ENCODE measurements around the gene DOCK3. TPM values are rescaled to one million over a fixed set of nuclear protein-coding genes. Genes with fewer than 3 reads are reported as not detected.

Gene DOCK3
- total RNA-seq, 5 donors from 2014 or later (not counting 1 experiment from before 2014, with no cell fraction given) = 2.0 to 3.2 (median 2.6) TPM

GRCh38 chr3:51141573-51141972 is 466.8 kb downstream of the DOCK3 start:
- no peak for DNase-seq
- Mint-ChIP-seq H3K36me3 (no peaks in the 10 kb centered on the region), H3K27ac (peak overlapping the region in 1 of 2 donors; percentile 32), H3K4me3 (no peak overlapping the region), H3K27me3 (no peaks in the 10 kb centered on the region), H3K9me3 (no peaks in the 10 kb centered on the region), H3K4me1 (peaks cover 12 to 14% (median 13%) of the 10 kb centered on the region in 3 donors)
- no peaks in the 10 kb centered on the region for H3K36me3 ChIP-seq (ENCODE audit: control insufficient read depth in 2 of 2, extremely low read depth in 1 of 2, insufficient read depth in 1 of 2, low read length in 1 of 2)
- POLR2A ChIA-PET = interaction anchor here in 1 of 2 donors (0.6 kb wide), 1 partner anchor 115 kb away, joined by 3 read pairs; no protein-coding TSS in a partner anchor
- no peak overlapping the region for H3K27ac ChIP-seq (ENCODE audit: low read length)
- no peak for ATAC-seq (replicated peaks in 1 of 4)
- no peaks in the 10 kb centered on the region for H3K27me3 ChIP-seq (replicated peaks in 1 of 2; ENCODE audit: control insufficient read depth in 2 of 2, extremely low read depth in 1 of 2, insufficient read depth in 2 of 2, low read length in 1 of 2)
- no peaks in the 10 kb centered on the region for H3K9me3 ChIP-seq
- no peaks in the 10 kb centered on the region for H3K4me1 ChIP-seq (ENCODE audit: control insufficient read depth in 1 of 2, extremely low read depth in 1 of 2, insufficient read depth in 2 of 2, low read length in 2 of 2)
- no peak overlapping the region for H3K4me3 ChIP-seq (ENCODE audit: control insufficient read depth in 1 of 2, extremely low read depth in 1 of 2, low read length in 1 of 2)
- CTCF ChIA-PET = interaction anchor here in 1 of 2 donors (0.7 kb wide), 2 partner anchors 196 to 496 kb away, joined by 3 to 4 read pairs; no protein-coding TSS in a partner anchor
- WGBS (ENCODE audit: insufficient coverage) = 50% methylated on average over 1 of the region's 2 CpGs

- no peak overlapping the region for H3K4me3 Mint-ChIP-seq
- 100% methylated on average over 3 of the region's 8 CpGs for WGBS (ENCODE audit: insufficient coverage)
These were observed 471.3 kb downstream of the DOCK3 start for GRCh38 chr3:51145811-51146585.

GRCh38 chr3:51146781-51147180 is 472.1 kb downstream of the DOCK3 start:
- Mint-ChIP-seq H3K4me1 (peaks cover 7 to 9% (median 8%) of the 10 kb centered on the region in 3 donors), H3K36me3 (peaks cover 3% of the 10 kb centered on the region), H3K27ac (no peak overlapping the region), H3K4me3 (no peak overlapping the region), H3K27me3 (peaks cover 0 to 16% of the 10 kb centered on the region in 2 donors), H3K9me3 (no peaks in the 10 kb centered on the region)
- ChIA-PET POLR2A (no interaction called here), CTCF (no interaction called here)
- Histone ChIP-seq H3K27me3 (replicated peaks in 1 of 2; ENCODE audit: control insufficient read depth in 2 of 2, extremely low read depth in 1 of 2, insufficient read depth in 2 of 2, low read length in 1 of 2) (no peaks in the 10 kb centered on the region), H3K4me1 (ENCODE audit: control insufficient read depth in 1 of 2, extremely low read depth in 1 of 2, insufficient read depth in 2 of 2, low read length in 2 of 2) (no peaks in the 10 kb centered on the region), H3K4me3 (ENCODE audit: control insufficient read depth in 1 of 2, extremely low read depth in 1 of 2, low read length in 1 of 2) (no peak overlapping the region), H3K9me3 (no peaks in the 10 kb centered on the region), H3K27ac (ENCODE audit: low read length) (no peak overlapping the region), H3K36me3 (ENCODE audit: control insufficient read depth in 2 of 2, extremely low read depth in 1 of 2, insufficient read depth in 1 of 2, low read length in 1 of 2) (no peaks in the 10 kb centered on the region)
- ATAC-seq (replicated peaks in 1 of 4) (no peak), DNase-seq (no peak)
- WGBS (ENCODE audit: insufficient coverage) = 100% methylated on average over 2 of the region's 2 CpGs

More at GRCh38 chr3:51145811-51146585, 471.3 kb downstream of the DOCK3 start:
- H3K27me3 ChIP-seq (replicated peaks in 1 of 2; ENCODE audit: control insufficient read depth in 2 of 2, extremely low read depth in 1 of 2, insufficient read depth in 2 of 2, low read length in 1 of 2) = no peaks in the 10 kb centered on the region
- H3K27me3 Mint-ChIP-seq = peaks cover 0 to 13% of the 10 kb centered on the region in 2 donors
- ATAC-seq (replicated peaks in 1 of 4) (no peak), DNase-seq (no peak)
- H3K9me3 Mint-ChIP-seq = no peaks in the 10 kb centered on the region
- no peaks in the 10 kb centered on the region for H3K36me3 ChIP-seq (ENCODE audit: control insufficient read depth in 2 of 2, extremely low read depth in 1 of 2, insufficient read depth in 1 of 2, low read length in 1 of 2)
- ChIA-PET POLR2A (no interaction called here), CTCF (no interaction called here)
- no peaks in the 10 kb centered on the region for H3K4me1 ChIP-seq (ENCODE audit: control insufficient read depth in 1 of 2, extremely low read depth in 1 of 2, insufficient read depth in 2 of 2, low read length in 2 of 2)
- peaks cover 3% of the 10 kb centered on the region for H3K36me3 Mint-ChIP-seq
- H3K4me1 Mint-ChIP-seq = peaks cover 12 to 14% (median 13%) of the 10 kb centered on the region in 3 donors
- H3K9me3 ChIP-seq = no peaks in the 10 kb centered on the region
- no peak overlapping the region for H3K4me3 ChIP-seq (ENCODE audit: control insufficient read depth in 1 of 2, extremely low read depth in 1 of 2, low read length in 1 of 2)
- H3K27ac Mint-ChIP-seq = no peak overlapping the region
- no peak overlapping the region for H3K27ac ChIP-seq (ENCODE audit: low read length)

DNA sequence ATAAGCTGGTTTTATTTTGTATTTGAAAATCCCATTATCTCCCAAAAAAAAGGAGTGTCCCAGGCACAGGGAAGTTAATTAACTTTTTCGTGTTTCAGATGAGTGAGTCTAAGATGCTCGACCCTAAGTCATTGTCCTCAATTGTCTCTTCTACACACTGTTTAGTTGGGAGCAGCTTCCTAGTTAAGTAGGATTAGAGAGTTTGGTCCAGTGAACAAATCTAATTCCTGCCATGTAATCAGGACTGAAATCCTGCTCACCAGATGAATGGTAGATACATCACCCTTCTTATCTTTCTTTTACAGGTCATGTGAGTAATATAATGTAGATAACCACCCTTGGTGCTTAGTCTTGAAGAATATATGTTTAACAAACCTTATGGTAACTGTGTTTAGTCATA is 481.4 kb downstream of the DOCK3 start:
- Mint-ChIP-seq H3K36me3 (no peaks in the 10 kb centered on the region), H3K4me1 (no peaks in the 10 kb centered on the region), H3K27me3 (peaks cover 0 to 7% of the 10 kb centered on the region in 2 donors), H3K4me3 (no peak overlapping the region), H3K27ac (no peak overlapping the region), H3K9me3 (no peaks in the 10 kb centered on the region)
- H3K4me3 ChIP-seq (ENCODE audit: control insufficient read depth in 1 of 2, extremely low read depth in 1 of 2, low read length in 1 of 2) = no peak overlapping the region
- no peaks in the 10 kb centered on the region for H3K9me3 ChIP-seq
- ChIA-PET CTCF (no interaction called here), POLR2A (no interaction called here)
- no peaks in the 10 kb centered on the region for H3K27me3 ChIP-seq (replicated peaks in 1 of 2; ENCODE audit: control insufficient read depth in 2 of 2, extremely low read depth in 1 of 2, insufficient read depth in 2 of 2, low read length in 1 of 2)
- no peak for DNase-seq
- H3K36me3 ChIP-seq (ENCODE audit: control insufficient read depth in 2 of 2, extremely low read depth in 1 of 2, insufficient read depth in 1 of 2, low read length in 1 of 2) = no peaks in the 10 kb centered on the region
- ATAC-seq (replicated peaks in 1 of 4) = no peak
- H3K4me1 ChIP-seq (ENCODE audit: control insufficient read depth in 1 of 2, extremely low read depth in 1 of 2, insufficient read depth in 2 of 2, low read length in 2 of 2) = no peaks in the 10 kb centered on the region
- H3K27ac ChIP-seq (ENCODE audit: low read length) = no peak overlapping the region
- no CpG with 5 or more reads among the region's 2 CpGs for WGBS (ENCODE audit: insufficient coverage)

DNA sequence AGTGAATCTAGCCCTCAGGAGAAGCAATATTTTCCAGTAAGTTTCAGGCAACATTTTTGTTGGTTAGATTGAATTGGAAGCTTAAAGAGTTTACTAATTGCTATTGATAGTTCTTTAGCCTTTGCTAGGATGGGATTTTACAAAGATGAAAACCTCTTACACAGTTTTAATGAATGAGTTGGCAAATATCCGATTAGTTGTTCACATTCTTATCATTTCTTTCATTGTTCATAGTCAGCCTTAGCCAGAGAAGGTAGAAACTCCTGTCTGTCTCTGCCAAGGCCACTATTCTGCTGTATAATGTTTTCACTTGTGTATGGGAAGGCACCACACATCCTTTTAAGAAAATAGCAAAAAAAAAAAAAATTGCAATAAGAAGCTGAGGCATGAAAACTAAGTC is 488.3 kb downstream of the DOCK3 start:
- ChIA-PET CTCF (no interaction called here), POLR2A (no interaction called here)
- no CpG with 5 or more reads among the region's 1 CpG for WGBS (ENCODE audit: insufficient coverage)
- no peaks in the 10 kb centered on the region for H3K27me3 ChIP-seq (replicated peaks in 1 of 2; ENCODE audit: control insufficient read depth in 2 of 2, extremely low read depth in 1 of 2, insufficient read depth in 2 of 2, low read length in 1 of 2)
- H3K27ac ChIP-seq (ENCODE audit: low read length) = no peak overlapping the region
- H3K4me3 ChIP-seq (ENCODE audit: control insufficient read depth in 1 of 2, extremely low read depth in 1 of 2, low read length in 1 of 2) = no peak overlapping the region
- no peaks in the 10 kb centered on the region for H3K9me3 ChIP-seq
- H3K9me3 Mint-ChIP-seq = no peaks in the 10 kb centered on the region
- H3K27ac Mint-ChIP-seq = no peak overlapping the region
- H3K4me3 Mint-ChIP-seq = no peak overlapping the region
- H3K4me1 Mint-ChIP-seq = no peaks in the 10 kb centered on the region
- H3K4me1 ChIP-seq (ENCODE audit: control insufficient read depth in 1 of 2, extremely low read depth in 1 of 2, insufficient read depth in 2 of 2, low read length in 2 of 2) = no peaks in the 10 kb centered on the region
- H3K36me3 Mint-ChIP-seq = peaks cover 6% of the 10 kb centered on the region
- no peaks in the 10 kb centered on the region for H3K27me3 Mint-ChIP-seq
- ATAC-seq (replicated peaks in 1 of 4) (no peak), DNase-seq (no peak)
- H3K36me3 ChIP-seq (ENCODE audit: control insufficient read depth in 2 of 2, extremely low read depth in 1 of 2, insufficient read depth in 1 of 2, low read length in 1 of 2) = no peaks in the 10 kb centered on the region

- peaks cover 31% of the 10 kb centered on the region for H3K36me3 Mint-ChIP-seq
- Histone ChIP-seq H3K9me3 (no peaks in the 10 kb centered on the region), H3K27me3 (replicated peaks in 1 of 2; ENCODE audit: control insufficient read depth in 2 of 2, extremely low read depth in 1 of 2, insufficient read depth in 2 of 2, low read length in 1 of 2) (no peaks in the 10 kb centered on the region), H3K27ac (ENCODE audit: low read length) (no peak overlapping the region), H3K4me1 (ENCODE audit: control insufficient read depth in 1 of 2, extremely low read depth in 1 of 2, insufficient read depth in 2 of 2, low read length in 2 of 2) (no peaks in the 10 kb centered on the region), H3K36me3 (ENCODE audit: control insufficient read depth in 2 of 2, extremely low read depth in 1 of 2, insufficient read depth in 1 of 2, low read length in 1 of 2) (no peaks in the 10 kb centered on the region), H3K4me3 (ENCODE audit: control insufficient read depth in 1 of 2, extremely low read depth in 1 of 2, low read length in 1 of 2) (no peak overlapping the region)
- no peaks in the 10 kb centered on the region for H3K4me1 Mint-ChIP-seq
- CTCF ChIA-PET = no interaction called here
- H3K27me3 Mint-ChIP-seq = peaks cover 0 to 1% of the 10 kb centered on the region in 2 donors
- ATAC-seq (replicated peaks in 1 of 4) (no peak), DNase-seq (no peak)
- no peak overlapping the region for H3K4me3 Mint-ChIP-seq
- POLR2A ChIA-PET = no interaction called here
- H3K27ac Mint-ChIP-seq = no peak overlapping the region
- WGBS (ENCODE audit: insufficient coverage) = no CpG with 5 or more reads among the region's 3 CpGs
- H3K9me3 Mint-ChIP-seq = peaks cover 0 to 27% (median 23%) of the 10 kb centered on the region in 3 donors
These were observed 499.0 kb downstream of the DOCK3 start for GRCh38 chr3:51173518-51174271.
